Left ventricle myocardium inferior (tissue), 1 donor: ENCODE results near the gene SUDS3. TPM values are rescaled to one million over a fixed set of nuclear protein-coding genes. Genes with fewer than 3 reads are reported as not detected.

Experiments used
- DNase-seq: peaks from one replicate; pipeline ENCODE4 v3.0.0-alpha.2; 2020
- H3K27ac ChIP-seq: fragments of 200-600 bp; replicated peaks from 2 replicates; pipeline ENCODE4 v1.8.0; 2021
- H3K27me3 ChIP-seq: fragments of 200-600 bp; 2 replicates; pipeline ENCODE4 v1.8.0; 2021; ENCODE audit warnings: low read depth
- H3K36me3 ChIP-seq: fragments of 200-600 bp; 2 replicates; pipeline ENCODE4 v1.8.0; 2021
- H3K4me1 ChIP-seq: fragments of 200-600 bp; 2 replicates; pipeline ENCODE4 v1.8.0; 2021
- H3K4me3 ChIP-seq: fragments of 200-600 bp; 2 replicates; pipeline ENCODE4 v1.8.0; 2021; ENCODE audit warnings: mild to moderate bottlenecking, moderate library complexity
- H3K9me3 ChIP-seq: fragments of 200-600 bp; replicated peaks from 2 replicates; pipeline ENCODE4 v1.8.0; 2021
- CTCF ChIP-seq: fragments of 200-600 bp; IDR thresholded peaks from 2 replicates; pipeline ENCODE4 v1.8.0; 2021; ENCODE audit warnings: antibody characterized with exemption, mild to moderate bottlenecking, borderline replicate concordance
- intact Hi-C: fragments of 100-400 bp; cut with micrococcal nuclease; formaldehyde crosslinking; loops from one replicate; pipeline ENCODE4 v1.11.0; 2022
- total RNA-seq: library from RNA; stranded (reverse); fragmentation: NEBNext Ultra II Directional; extraction: Animal tissue kit (Norgen Biotek cat#: 25700); gene quantifications from one replicate; pipeline ENCODE4 v1.2.1, GENCODE V29; 2021
- donor health status: DM: no; HTN: yes; CAD: no; lungs with severe emphysema.

SUDS3 gene
- total RNA-seq, 1 donor from 2014 or later: 20.4 TPM

- no peak for TF ChIP-seq CTCF
- H3K27me3 ChIP-seq: no peaks in the 10 kb centered on the region
- H3K9me3 ChIP-seq: no peaks in the 10 kb centered on the region
- no peak overlapping the region for H3K4me3 ChIP-seq
- intact Hi-C loops: no loop called here
- DNase-seq: no peak
- H3K27ac ChIP-seq: no peak overlapping the region
- peaks cover 11% of the 10 kb centered on the region for H3K4me1 ChIP-seq
- H3K36me3 ChIP-seq: no peaks in the 10 kb centered on the region
Measured at GRCh38 chr12:118432812-118433545, 56.6 kb downstream of the SUDS3 start.

- no peak overlapping the region for H3K4me3 ChIP-seq
- TF ChIP-seq CTCF: peak; percentile 55
- intact Hi-C loops: no loop called here
- no peaks in the 10 kb centered on the region for H3K9me3 ChIP-seq
- no peaks in the 10 kb centered on the region for H3K36me3 ChIP-seq
- no peaks in the 10 kb centered on the region for H3K27me3 ChIP-seq
- no peak for DNase-seq
- peaks cover 11% of the 10 kb centered on the region for H3K4me1 ChIP-seq
- H3K27ac ChIP-seq: no peak overlapping the region
Measured at GRCh38 chr12:118436002-118436730, 59.8 kb downstream of the SUDS3 start.

GRCh38 chr12:118436986-118437385, 60.6 kb downstream of the SUDS3 start:
- DNase-seq: no peak
- Histone ChIP-seq H3K4me3 (no peak overlapping the region), H3K27me3 (no peaks in the 10 kb centered on the region), H3K36me3 (no peaks in the 10 kb centered on the region), H3K9me3 (no peaks in the 10 kb centered on the region), H3K4me1 (peaks cover 11% of the 10 kb centered on the region), H3K27ac (no peak overlapping the region)
- intact Hi-C loops: no loop called here
- TF ChIP-seq CTCF: no peak

GRCh38 chr12:118439068-118439467, 62.7 kb downstream of the SUDS3 start:
- no peaks in the 10 kb centered on the region for H3K36me3 ChIP-seq
- intact Hi-C loops: no loop called here
- no peak overlapping the region for H3K27ac ChIP-seq
- peaks cover 11% of the 10 kb centered on the region for H3K4me1 ChIP-seq
- H3K9me3 ChIP-seq: no peaks in the 10 kb centered on the region
- no peak overlapping the region for H3K4me3 ChIP-seq
- H3K27me3 ChIP-seq: no peaks in the 10 kb centered on the region
- TF ChIP-seq CTCF: no peak
- no peak for DNase-seq

DNA sequence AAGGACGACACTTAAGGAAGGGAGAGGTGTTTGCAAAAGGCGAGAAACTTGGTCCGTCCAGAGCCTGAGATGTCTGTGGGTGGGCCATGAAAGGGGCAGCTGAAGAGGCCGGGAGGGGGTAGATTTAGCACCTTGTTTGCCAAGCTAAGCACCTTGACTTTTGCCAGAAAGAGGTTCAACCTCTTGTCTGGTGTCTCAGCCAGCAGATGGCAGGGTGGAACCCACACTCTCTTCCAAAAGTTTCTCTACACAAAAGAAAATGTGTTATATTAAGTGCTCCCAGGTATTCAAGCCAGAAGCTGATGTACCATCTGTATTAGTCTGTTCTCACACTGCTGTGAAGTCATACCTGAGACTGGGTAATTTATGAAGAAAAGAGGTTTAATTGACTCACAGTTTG, 69.9 kb downstream of the SUDS3 start:
- H3K36me3 ChIP-seq: no peaks in the 10 kb centered on the region
- H3K27me3 ChIP-seq: peaks cover 13% of the 10 kb centered on the region
- H3K4me1 ChIP-seq: no peaks in the 10 kb centered on the region
- TF ChIP-seq CTCF: peak; percentile 37
- DNase-seq: no peak
- H3K4me3 ChIP-seq: no peak overlapping the region
- H3K27ac ChIP-seq: no peak overlapping the region
- peaks cover 5% of the 10 kb centered on the region for H3K9me3 ChIP-seq
- intact Hi-C loops: no loop called here
